LNCaP clone FGC (cell line): ENCODE results near the gene DYDC2.

Experiments
- DNase-seq: peaks from one replicate; pipeline ENCODE4 v3.0.0-alpha.2; 2011; ENCODE audit warnings: low read depth
- H3K4me3 ChIP-seq: 2 replicates; pipeline ENCODE4 v1.5.1; 2011; ENCODE audit warnings: mild to moderate bottlenecking, low read depth, low read length, control low read depth
- CTCF ChIP-seq: IDR thresholded peaks from 2 replicates; pipeline ENCODE4 v1.5.1; 2012; ENCODE audit warnings: mild to moderate bottlenecking; ENCODE audit not compliant: control insufficient read depth, insufficient read depth; ENCODE audit errors: extremely low read depth

The DYDC2 gene

GRCh38 chr10:80410122-80410521 lies 53.5 kb downstream of the DYDC2 start:
- no peak for DNase-seq
- no peak for TF ChIP-seq CTCF
- no peak overlapping the region for H3K4me3 ChIP-seq

- TF ChIP-seq CTCF = no peak
- no peak overlapping the region for H3K4me3 ChIP-seq
Observed at GRCh38 chr10:80410578-80411145, 54.1 kb downstream of the DYDC2 start.

GRCh38 chr10:80411267-80411668 lies 54.7 kb downstream of the DYDC2 start:
- no peak for TF ChIP-seq CTCF
- DNase-seq = no peak
- H3K4me3 ChIP-seq = no peak overlapping the region

More at GRCh38 chr10:80410578-80411145, 54.1 kb downstream of the DYDC2 start:
- DNase-seq = no peak

GRCh38 chr10:80411681-80412220 lies 55.2 kb downstream of the DYDC2 start:
- no peak for DNase-seq
- H3K4me3 ChIP-seq = no peak overlapping the region
- TF ChIP-seq CTCF = no peak

GRCh38 chr10:80412486-80412885 lies 55.9 kb downstream of the DYDC2 start:
- no peak for TF ChIP-seq CTCF
- H3K4me3 ChIP-seq = no peak overlapping the region
- DNase-seq = no peak

GRCh38 chr10:80413271-80413996 lies 56.9 kb downstream of the DYDC2 start:
- H3K4me3 ChIP-seq = no peak overlapping the region
- DNase-seq = no peak
- no peak for TF ChIP-seq CTCF
